IMR-90 (cell line): ENCODE data around the gene LRIG1. TPM values are rescaled to one million over a fixed set of nuclear protein-coding genes. Genes with fewer than 3 reads are reported as not detected.
A peak's percentile ranks its signal among the peaks of the same experiment; 100 is the strongest.

Source experiments
- ATAC-seq: fragments of 200-7000 bp; cut with Tn5 transposase; 2 replicates; pipeline ENCODE4 v1.9.1; 2020; ENCODE audit warnings: low read depth, mild to moderate bottlenecking, moderate library complexity
- BruUV-seq: library from RNA; stranded (reverse); fragments of 400-500 nt; replicated peaks from 2 replicates; lab custom pipeline; 2021; lab: Mats Ljungman, UMichigan
- CTCF ChIA-PET: fragments of 300-600 bp; formaldehyde crosslinking; extraction: SDS; loops from one replicate; lab custom pipeline; 2021; ENCODE audit warnings: antibody characterized with exemption; lab: Yijun Ruan, JAX
- POLR2A ChIA-PET: fragments of 300-600 bp; sonication (Branson Sonifier 250); formaldehyde crosslinking; loops from one replicate; lab custom pipeline; 2022; ENCODE audit warnings: antibody characterized with exemption; ENCODE audit not compliant: unreplicated experiment; lab: Charles Lee
- DNase-seq: peaks from one replicate; pipeline ENCODE4 v3.0.0; 2013
- H2AFZ ChIP-seq: replicated peaks from 2 replicates; pipeline ENCODE3; 2013; ENCODE audit warnings: low read length, mild to moderate bottlenecking; ENCODE audit not compliant: poor library complexity
- H2AK5ac ChIP-seq: 2 replicates; pipeline ENCODE4 v1.6.1; 2013; ENCODE audit warnings: low read depth, low read length, inconsistent platforms
- H2AK9ac ChIP-seq: replicated peaks from 2 replicates; pipeline ENCODE3; 2013; ENCODE audit warnings: mild to moderate bottlenecking, low read depth, low read length, moderate library complexity; ENCODE audit not compliant: poor library complexity
- H2BK120ac ChIP-seq: 2 replicates; pipeline ENCODE4 v1.6.1; 2013; ENCODE audit warnings: low read depth, low read length, inconsistent platforms
- H2BK15ac ChIP-seq: 3 replicates; pipeline ENCODE4 v1.6.1; 2013; ENCODE audit warnings: low read depth, low read length, inconsistent platforms
- H2BK20ac ChIP-seq: 2 replicates; pipeline ENCODE4 v1.6.1; 2013; ENCODE audit warnings: low read depth, mild to moderate bottlenecking, inconsistent platforms, low read length, moderate library complexity
- H2BK5ac ChIP-seq: 2 replicates; pipeline ENCODE4 v1.6.1; 2013; ENCODE audit warnings: mild to moderate bottlenecking, low read depth, low read length, inconsistent platforms; ENCODE audit not compliant: poor library complexity, severe bottlenecking
- H3K14ac ChIP-seq: replicated peaks from 2 replicates; pipeline ENCODE4 v1.6.1; 2013; ENCODE audit warnings: low read depth, low read length, inconsistent platforms
- H3K18ac ChIP-seq: 2 replicates; pipeline ENCODE4 v1.6.1; 2013; ENCODE audit warnings: low read depth, low read length, control low read depth
- H3K23ac ChIP-seq: 2 replicates; pipeline ENCODE4 v1.6.1; 2013; ENCODE audit warnings: low read depth, low read length, inconsistent platforms
- H3K27ac ChIP-seq: 2 replicates; pipeline ENCODE4 v1.5.1; 2013; ENCODE audit warnings: mild to moderate bottlenecking, control low read depth, low read length; ENCODE audit not compliant: insufficient read depth
- H3K27me3 ChIP-seq: 2 replicates; pipeline ENCODE4 v1.6.1; 2013; ENCODE audit warnings: low read length; ENCODE audit not compliant: control insufficient read depth, insufficient read depth
- H3K36me3 ChIP-seq: 2 replicates; pipeline ENCODE4 v1.6.1; 2013; ENCODE audit warnings: low read length, mixed read lengths; ENCODE audit not compliant: control insufficient read depth, insufficient read depth
- H3K4ac ChIP-seq: 2 replicates; pipeline ENCODE4 v1.6.1; 2013; ENCODE audit warnings: low read depth, low read length, inconsistent platforms
- H3K4me1 ChIP-seq: 2 replicates; pipeline ENCODE4 v1.6.1; 2013; ENCODE audit warnings: low read length, mixed read lengths; ENCODE audit not compliant: control insufficient read depth, insufficient read depth
- H3K4me2 ChIP-seq: 2 replicates; pipeline ENCODE4 v1.6.1; 2013; ENCODE audit warnings: low read depth, mild to moderate bottlenecking, control low read depth, low read length, moderate library complexity
- H3K4me3 ChIP-seq: 2 replicates; pipeline ENCODE4 v1.5.1; 2013; ENCODE audit warnings: low read depth, mild to moderate bottlenecking, control low read depth, low read length, moderate library complexity; ENCODE audit not compliant: insufficient read depth
- H3K56ac ChIP-seq: 2 replicates; pipeline ENCODE4 v1.6.1; 2013; ENCODE audit warnings: low read length, inconsistent platforms; ENCODE audit not compliant: insufficient read depth; ENCODE audit errors: extremely low read depth
- H3K79me1 ChIP-seq, 2 experiments: 2 replicates each; pipeline ENCODE4 v1.6.1; 2013; ENCODE audit warnings: low read length in 2 of 2, inconsistent platforms in 1 of 2, low read depth in 1 of 2
- H3K9ac ChIP-seq: 2 replicates; pipeline ENCODE4 v1.6.1; 2013; ENCODE audit warnings: low read depth, low read length, control low read depth
- H3K9me1 ChIP-seq: 2 replicates; pipeline ENCODE4 v1.6.1; 2013; ENCODE audit warnings: low read length, inconsistent platforms; ENCODE audit not compliant: insufficient read depth
- H3K9me3 ChIP-seq: 2 replicates; pipeline ENCODE4 v1.6.1; 2013; ENCODE audit warnings: low read length; ENCODE audit not compliant: control insufficient read depth, insufficient read depth
- H4K20me1 ChIP-seq: 2 replicates; pipeline ENCODE4 v1.6.1; 2013; ENCODE audit warnings: low read length, inconsistent platforms; ENCODE audit not compliant: insufficient read depth
- H4K5ac ChIP-seq: 2 replicates; pipeline ENCODE4 v1.6.1; 2013; ENCODE audit warnings: mild to moderate bottlenecking, low read depth, low read length, control low read depth
- H4K8ac ChIP-seq, 2 experiments: 2 replicates each; pipeline ENCODE4 v1.6.1; 2013; ENCODE audit warnings: low read depth in 2 of 2, low read length in 2 of 2, control low read depth in 1 of 2, inconsistent platforms in 1 of 2
- H4K91ac ChIP-seq: 2 replicates; pipeline ENCODE4 v1.6.1; 2013; ENCODE audit warnings: low read depth, low read length, inconsistent platforms; ENCODE audit not compliant: insufficient read depth
- CEBPB ChIP-seq: IDR thresholded peaks from 2 replicates; pipeline ENCODE4 v1.6.1; 2012; ENCODE audit warnings: low read depth, low read length, improper control_type of control experiment
- MAFK ChIP-seq: IDR thresholded peaks from 2 replicates; pipeline ENCODE4 v1.6.1; 2012; ENCODE audit warnings: low read depth, low read length, improper control_type of control experiment
- WGBS, 2 experiments: methylation state at CpG; one replicate each; pipeline versions ENCODE4 v1.1.5 to v1.1.7; 2013; ENCODE audit warnings: missing lambda C conversion rate in 2 of 2; ENCODE audit not compliant: insufficient read length in 1 of 2; ENCODE audit errors: extremely low coverage in 2 of 2; 5-methylcytosine and 5-hydroxymethylcytosine counted together
- dilution Hi-C: fragments of 300-500 bp; cut with HindIII; formaldehyde crosslinking; loops from one replicate; pipeline ENCODE4 v1.14.3; 2018; ENCODE audit warnings: low sequenced_read_pairs; ENCODE audit not compliant: unreplicated experiment
- in situ Hi-C: fragments of 300-500 bp; cut with MboI; formaldehyde crosslinking; loops from 3 replicates; pipeline ENCODE4 v1.14.3; 2019; ENCODE audit warnings: low sequenced_read_pairs, inconsistent platforms, mixed read lengths
- intact Hi-C: fragments of 100-400 bp; cut with micrococcal nuclease; formaldehyde crosslinking; loops from 2 replicates; pipeline ENCODE4 v1.10.0; 2022
- polyA plus RNA-seq, 3 experiments: library from polyadenylated mRNA; depleted of rRNA; stranded (reverse); fragments of >200 nt; gene quantifications; 2 replicates each; pipeline ENCODE4 v1.2.3, GENCODE V29; 2012; ENCODE audit warnings: low replicate concordance in 1 of 3
- total RNA-seq: library from RNA; depleted of rRNA; stranded (reverse); fragments of >200 nt; gene quantifications from 2 replicates; pipeline ENCODE4 v1.2.3, GENCODE V29; 2012

The LRIG1 gene
- total and polyA plus RNA-seq, 2 of the 4 experiments (the other 2 are of a cell fraction), result 62.8 to 87.8 TPM

GRCh38 chr3:66465587-66465986, 35.2 kb downstream of the LRIG1 start:
- no peak overlapping the region for H2BK20ac ChIP-seq
- H2BK120ac ChIP-seq, result no peak overlapping the region
- in situ Hi-C loops (no loop called here), intact Hi-C loops (no loop called here), dilution Hi-C loops (no loop called here)
- H2BK15ac ChIP-seq, result no peak overlapping the region
- 94% methylated on average over 2 of the region's 4 CpGs; no CpG with 5 or more reads in 1 of the 2 experiments for WGBS, 2 experiments
- no peak overlapping the region for H2AK5ac ChIP-seq
- no peak overlapping the region for H2BK5ac ChIP-seq
- no peak overlapping the region for H2AK9ac ChIP-seq
- H3K27me3 ChIP-seq, result no peaks in the 10 kb centered on the region
- H3K14ac ChIP-seq, result no peak overlapping the region
- H2AFZ ChIP-seq, result no peak overlapping the region
- H3K4me2 ChIP-seq, result no peak overlapping the region
- BruUV-seq, result no TSS peak
- H3K4me1 ChIP-seq, result peaks cover 17% of the 10 kb centered on the region
- no peak overlapping the region for H3K9ac ChIP-seq
- TF ChIP-seq CEBPB (peak; percentile 47), MAFK (no peak)
- ATAC-seq (no peak), DNase-seq (no peak)
- H3K56ac ChIP-seq, result no peak overlapping the region
- no peak overlapping the region for H4K91ac ChIP-seq
- ChIA-PET POLR2A (no interaction called here), CTCF (no interaction called here)
- H3K27ac ChIP-seq, result no peak overlapping the region
- no peaks in the 10 kb centered on the region for H3K9me3 ChIP-seq
- H3K23ac ChIP-seq, result no peak overlapping the region
- no peak overlapping the region for H3K4ac ChIP-seq
- no peak overlapping the region for H4K5ac ChIP-seq
- H4K20me1 ChIP-seq, result peaks cover 14% of the 10 kb centered on the region; the same call in 1 of the 2 replicates
- H3K4me3 ChIP-seq, result no peak overlapping the region
- H3K18ac ChIP-seq, result no peak overlapping the region
- H3K36me3 ChIP-seq, result peaks cover 4% of the 10 kb centered on the region; the same call in 1 of the 2 replicates
- peaks cover 5% of the 10 kb centered on the region for H3K9me1 ChIP-seq
- no peak overlapping the region for H4K8ac ChIP-seq
- peaks cover 51 to 64% of the 10 kb centered on the region in 2 experiments for H3K79me1 ChIP-seq
